DMS53 treated with DMSO at 0.1 percent for 48 hours (cell line): ENCODE data around the gene VSNL1.

Experiments
- DNase-seq: peaks from one replicate; lab custom pipeline; 2025; ENCODE audit not compliant: unreplicated experiment; lab: John Stamatoyannopoulos, UW

Gene VSNL1

GRCh38 chr2:17643031-17643615 lies 102.6 kb downstream of the VSNL1 start:
- peak; percentile 47 for DNase-seq

GRCh38 chr2:17644997-17645720 lies 104.7 kb downstream of the VSNL1 start:
- no peak for DNase-seq

DNA sequence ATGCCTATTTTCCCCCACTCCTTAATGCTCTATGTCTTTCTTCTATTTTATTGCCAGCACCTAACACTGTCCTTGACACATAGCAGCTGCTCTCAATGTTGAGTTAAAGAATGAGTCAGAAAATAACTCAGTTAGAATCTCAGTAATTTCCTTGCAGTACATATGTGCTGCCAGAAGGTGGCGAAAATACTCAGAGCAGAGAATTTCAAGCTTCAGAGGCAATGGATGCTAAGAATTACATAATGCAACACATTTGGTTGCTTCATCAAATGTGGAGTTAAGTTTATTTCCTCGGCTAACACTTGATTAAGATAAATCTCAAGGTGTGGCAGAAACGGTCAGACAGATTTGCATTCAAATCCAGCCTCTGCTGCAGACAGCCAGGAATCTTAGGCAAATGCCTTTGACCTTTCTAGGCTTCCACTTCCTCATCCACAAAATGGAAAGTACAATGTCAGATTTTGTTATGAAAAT lies 105.6 kb downstream of the VSNL1 start:
- DNase-seq: peak; percentile 62

DNA sequence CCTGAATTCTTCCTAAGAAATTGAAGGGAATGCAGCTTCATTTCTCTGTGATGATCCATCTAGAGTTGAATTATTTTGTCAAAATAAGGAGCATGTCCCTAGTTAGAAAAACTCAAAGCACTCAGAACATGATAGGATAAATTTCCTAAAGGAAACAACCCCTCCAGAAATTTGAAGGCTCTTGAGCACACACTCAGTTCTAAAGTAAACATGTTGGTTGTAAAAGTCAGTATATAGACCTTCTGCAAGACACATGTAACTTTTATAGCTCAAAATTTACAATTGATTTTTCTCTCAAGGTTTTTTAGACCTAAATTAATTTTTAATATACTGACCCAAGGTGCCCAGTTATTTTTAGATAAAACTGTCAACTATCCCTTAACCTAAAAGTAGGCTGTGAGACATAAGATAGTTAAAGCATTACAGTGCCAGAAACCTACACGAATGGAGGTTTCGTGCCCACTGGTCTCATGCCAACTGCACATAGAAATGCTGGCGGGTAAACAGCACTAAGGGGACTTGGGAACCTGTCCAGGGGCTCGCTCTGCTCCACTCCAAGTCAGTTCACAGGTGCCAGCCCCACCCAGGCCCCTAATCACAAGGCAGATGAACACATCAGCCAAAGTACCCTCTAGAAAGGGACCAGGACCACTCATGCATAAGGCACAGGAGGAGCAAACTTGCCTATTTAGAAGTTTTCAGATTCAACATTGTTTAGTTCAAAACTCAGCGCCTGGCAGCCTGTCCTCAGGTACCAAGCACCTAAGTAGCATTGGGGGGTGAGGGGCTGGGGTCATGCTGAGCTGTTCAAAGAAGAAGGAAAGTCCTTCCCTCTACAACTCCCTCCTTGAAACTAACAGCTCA lies 106.6 kb downstream of the VSNL1 start:
- no peak for DNase-seq

DNA sequence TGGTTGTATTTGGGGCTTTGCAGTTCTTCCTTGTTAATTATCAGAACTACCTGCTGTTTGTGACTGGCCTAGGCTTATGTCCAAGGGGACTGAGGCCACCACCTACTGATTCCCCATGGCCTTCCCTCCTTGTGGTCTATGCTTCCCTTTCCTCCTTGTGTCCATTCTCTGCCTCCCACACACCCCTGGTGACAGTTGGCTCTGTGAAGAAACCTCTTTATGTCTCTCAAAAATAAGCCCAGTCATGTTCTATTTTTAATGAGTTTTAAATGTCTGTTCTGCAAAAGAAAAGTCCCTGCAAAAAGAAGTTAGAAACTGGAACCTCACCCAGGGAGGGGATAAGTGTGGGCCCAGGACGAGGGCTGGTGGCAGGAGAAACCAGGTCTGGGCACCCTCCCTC lies 108.1 kb downstream of the VSNL1 start:
- DNase-seq: no peak

GRCh38 chr2:17649026-17649425 lies 108.5 kb downstream of the VSNL1 start:
- DNase-seq: no peak

DNA sequence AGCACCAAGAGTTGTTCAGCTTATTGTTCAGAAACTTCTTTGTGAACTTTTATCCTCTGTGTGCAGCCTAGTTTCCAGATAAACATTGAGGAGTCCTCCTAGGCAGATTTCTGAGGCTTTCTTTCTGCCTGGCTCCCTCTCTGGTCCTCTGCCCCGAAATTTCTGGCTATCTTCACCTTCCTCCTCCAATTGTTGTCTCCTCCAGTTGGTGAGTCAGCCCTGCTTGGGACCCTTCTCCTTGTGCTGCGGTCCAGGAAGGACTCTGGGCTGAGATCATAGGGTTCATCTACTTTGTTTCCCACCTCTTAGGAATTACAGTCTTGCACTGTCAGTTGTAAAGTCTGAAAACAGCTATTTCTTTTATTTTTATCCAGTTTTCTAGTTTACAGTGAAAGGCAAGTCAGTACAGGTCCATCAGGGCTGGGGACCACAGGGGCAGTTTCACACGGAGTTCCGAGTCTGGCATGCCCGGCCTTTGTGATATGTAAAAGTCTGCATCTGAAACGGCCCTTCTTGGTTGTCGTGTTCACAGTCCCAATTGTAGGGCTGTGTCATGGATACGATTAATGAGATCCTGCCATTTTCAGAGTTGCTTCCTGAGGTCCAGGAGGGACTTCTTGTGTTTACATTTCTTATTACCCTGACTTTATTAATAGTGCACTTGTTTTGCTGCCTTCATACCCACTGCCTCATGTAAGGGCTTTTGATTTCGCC lies 112.3 kb downstream of the VSNL1 start:
- DNase-seq: no peak

GRCh38 chr2:17657759-17658158 lies 117.3 kb downstream of the VSNL1 start:
- no peak for DNase-seq

DNA sequence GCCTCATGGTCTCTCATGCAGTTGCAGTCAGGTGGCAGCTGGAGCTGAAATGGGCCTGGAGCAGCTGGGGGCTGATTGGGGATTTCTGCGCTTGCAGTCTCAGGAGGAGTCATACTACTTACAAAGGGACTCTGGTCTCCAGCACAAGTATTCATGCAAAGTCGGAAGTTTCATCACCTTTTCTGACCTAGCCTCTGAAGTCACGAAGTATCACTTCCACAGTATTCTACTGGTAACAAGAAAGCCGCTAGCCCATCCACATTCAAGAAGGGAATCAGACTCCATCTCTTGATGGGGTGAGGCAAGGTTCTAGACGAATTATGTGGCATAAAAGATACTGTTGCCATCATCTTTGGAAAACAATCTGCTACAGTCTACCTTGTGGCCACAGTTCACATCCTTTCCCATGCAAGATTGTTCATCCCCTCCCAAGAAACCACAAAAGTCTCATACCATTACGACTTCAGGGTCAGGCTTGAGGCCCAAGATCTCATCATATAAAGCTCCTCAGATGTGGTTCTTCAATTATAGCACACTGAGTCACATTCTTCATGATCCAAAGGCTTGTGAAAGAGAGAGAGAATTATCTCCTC lies 117.9 kb downstream of the VSNL1 start:
- DNase-seq: no peak

DNA sequence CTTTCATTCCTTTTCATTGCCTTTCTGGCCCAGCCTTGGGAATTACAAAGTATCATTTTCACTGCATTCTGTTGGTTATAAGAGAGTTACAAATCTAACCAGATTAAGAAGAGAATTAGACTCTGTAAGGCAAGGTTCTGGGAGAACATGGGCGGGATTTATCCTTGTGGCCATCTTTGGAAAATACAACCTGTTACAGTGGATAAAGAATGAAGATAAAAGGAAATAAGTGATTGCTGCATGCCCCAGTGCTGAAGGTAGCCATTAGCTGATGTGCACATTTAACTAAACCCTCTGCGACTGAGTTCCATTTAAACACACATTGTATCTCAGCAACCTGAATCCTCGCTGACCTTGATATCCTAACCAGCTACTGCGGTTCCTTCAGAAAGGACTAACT lies 119.7 kb downstream of the VSNL1 start:
- no peak for DNase-seq

DNA sequence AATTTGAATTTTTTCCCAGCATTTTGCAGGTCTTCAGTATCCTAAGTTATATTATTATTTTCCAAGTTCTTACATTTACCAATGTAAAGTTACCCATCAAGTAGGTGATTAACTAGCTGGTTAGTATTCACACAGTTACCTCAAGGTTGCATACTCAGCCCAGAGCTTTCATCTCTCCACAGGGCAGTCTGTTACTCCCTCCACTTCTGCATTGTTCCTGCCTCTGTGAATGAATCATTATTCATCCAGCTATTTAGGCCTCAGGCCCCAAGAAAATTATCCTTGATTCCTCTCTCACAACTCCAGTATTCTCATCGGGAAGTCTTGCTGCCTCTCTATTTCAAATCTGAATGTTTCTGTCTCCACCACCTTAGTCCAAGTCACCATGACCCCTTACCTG lies 121.0 kb downstream of the VSNL1 start:
- no peak for DNase-seq

GRCh38 chr2:17662723-17663122 lies 122.2 kb downstream of the VSNL1 start:
- no peak for DNase-seq

GRCh38 chr2:17664534-17664933 lies 124.0 kb downstream of the VSNL1 start:
- no peak for DNase-seq

DNA sequence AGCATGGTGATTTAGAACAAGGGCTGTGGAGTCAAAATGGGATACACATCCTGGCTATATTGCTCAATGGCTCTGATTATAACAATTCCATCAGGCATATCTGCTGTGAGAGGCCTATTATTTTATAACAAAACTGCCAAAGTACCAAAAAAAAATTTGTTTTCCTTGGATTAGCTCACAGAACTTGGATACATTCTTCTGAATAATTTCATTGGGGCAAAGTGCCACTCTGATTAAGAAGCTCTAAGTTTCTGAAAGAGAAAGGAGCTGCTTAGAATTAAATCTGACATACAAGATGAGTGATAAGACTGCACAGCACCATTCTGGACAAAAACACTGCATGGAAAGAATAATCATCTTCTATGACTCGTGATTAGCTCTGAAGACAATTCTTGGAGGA lies 127.4 kb downstream of the VSNL1 start:
- no peak for DNase-seq

DNA sequence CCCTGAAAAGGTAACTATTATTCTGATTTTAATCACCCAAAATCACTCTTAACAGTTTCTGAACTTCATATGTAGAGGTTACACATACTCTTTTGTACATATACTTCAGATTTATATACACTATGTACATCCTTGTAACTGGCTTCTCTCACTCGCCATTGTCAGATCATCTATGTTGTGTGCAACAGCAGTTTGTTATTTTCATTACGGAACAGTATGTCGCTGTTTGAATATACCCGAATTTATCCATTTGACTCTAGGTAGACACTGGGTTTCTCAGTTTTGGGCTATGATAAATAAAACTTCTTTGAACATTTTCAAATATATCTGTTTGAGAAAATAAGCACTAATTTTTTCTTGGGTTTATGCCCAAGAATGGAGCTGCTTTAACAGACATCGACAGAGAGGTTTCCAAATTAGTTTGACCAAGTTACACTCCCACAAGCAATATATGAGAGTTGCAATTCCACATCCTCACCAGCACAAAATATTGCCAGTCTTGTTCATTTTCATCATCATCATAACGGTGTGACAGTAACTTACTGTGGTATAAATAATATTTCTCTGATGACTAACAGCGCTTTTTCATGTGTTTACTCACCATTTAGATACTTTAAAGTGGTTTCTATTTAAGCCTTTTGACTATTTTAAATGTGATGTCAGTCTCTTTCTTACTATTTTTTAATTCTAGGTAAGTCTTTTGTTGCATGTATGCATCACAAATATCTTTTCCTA lies 132.3 kb downstream of the VSNL1 start:
- DNase-seq: no peak

- no peak for DNase-seq
These were observed 134.3 kb downstream of the VSNL1 start for GRCh38 chr2:17674817-17675216.

DNA sequence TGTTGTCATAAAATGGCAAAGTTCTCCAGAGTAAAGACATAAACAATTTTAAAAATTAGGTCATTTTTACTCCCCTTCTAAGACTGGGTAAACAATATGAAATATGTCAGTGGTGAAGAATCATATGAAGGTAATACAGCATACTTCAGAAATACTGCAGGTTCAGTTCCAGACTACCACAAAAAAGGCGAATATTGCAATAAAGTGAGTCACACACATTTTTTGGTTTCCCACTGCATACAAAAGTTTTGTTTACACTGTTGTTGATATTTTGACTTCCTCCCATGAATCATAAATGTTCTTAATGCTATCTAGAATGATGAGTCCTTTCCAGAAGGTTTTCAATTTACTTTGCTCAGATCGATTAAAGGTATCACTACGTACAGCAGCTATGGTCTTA lies 139.6 kb downstream of the VSNL1 start:
- no peak for DNase-seq

GRCh38 chr2:17682098-17682857 lies 141.8 kb downstream of the VSNL1 start:
- DNase-seq: no peak

DNA sequence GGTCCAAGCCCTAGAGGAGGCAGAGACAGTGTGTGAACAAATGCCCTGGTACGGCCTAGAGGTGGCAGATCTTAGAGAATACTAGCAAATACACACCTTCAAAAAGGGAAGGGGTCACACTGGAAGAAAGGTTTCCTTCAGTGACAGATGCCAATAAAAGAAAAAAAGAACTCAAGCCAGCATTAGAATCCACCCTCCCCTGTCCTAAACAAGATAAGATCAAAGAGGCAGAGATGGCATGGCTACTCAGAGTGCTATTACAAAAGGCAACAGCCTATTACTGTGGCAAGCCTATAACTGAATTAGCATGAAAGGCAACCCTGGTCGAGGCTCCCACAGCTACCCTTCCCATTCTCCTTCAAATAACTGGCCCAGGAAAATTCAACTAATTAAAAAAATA lies 143.5 kb downstream of the VSNL1 start:
- no peak for DNase-seq

- no peak for DNase-seq
These were observed 148.1 kb downstream of the VSNL1 start for GRCh38 chr2:17688600-17688999.
